Cardiac muscle cell (in vitro differentiated cells and primary cell): ENCODE measurements around the gene AP1S1. TPM values are rescaled to one million over a fixed set of nuclear protein-coding genes. Genes with fewer than 3 reads are reported as not detected.
A peak's percentile ranks its signal among the peaks of the same experiment; 100 is the strongest.
"Not testable (repeated sequence)": the region's sequence is repeated elsewhere in the genome, so short reads cannot be mapped to it uniquely, and the experiment has no call there.

Source experiments
- DNase-seq, 2 donors: peaks; one replicate each; pipeline versions ENCODE4 v3.0.0 to v3.0.0-alpha.2; 2010 to 2017; ENCODE audit warnings: low read depth in 1 of 2, low spot score in 1 of 2
- H3K27ac ChIP-seq: fragments of 200-600 bp; sonication (generic); 2 replicates; pipeline ENCODE4 v1.5.1; 2016
- H3K27me3 ChIP-seq: fragments of 200-600 bp; sonication (generic); 2 replicates; pipeline ENCODE4 v1.6.0; 2016; ENCODE audit warnings: control low read depth
- H3K36me3 ChIP-seq: fragments of 200-600 bp; sonication (generic); 2 replicates; pipeline ENCODE4 v1.5.1; 2016; ENCODE audit warnings: control low read depth
- H3K4me1 ChIP-seq: fragments of 200-600 bp; sonication (generic); 2 replicates; pipeline ENCODE4 v1.8.1; 2017; ENCODE audit warnings: low read depth, mild to moderate bottlenecking, mixed run types
- H3K4me3 ChIP-seq: fragments of 200-600 bp; sonication (generic); 2 replicates; pipeline ENCODE4 v1.5.1; 2016; ENCODE audit warnings: mild to moderate bottlenecking
- H3K9me3 ChIP-seq: fragments of 200-600 bp; sonication (generic); 2 replicates; pipeline ENCODE4 v1.5.1; 2017; ENCODE audit warnings: low read depth, mild to moderate bottlenecking, control low read depth
- CTCF ChIP-seq: IDR thresholded peaks from 2 replicates; pipeline ENCODE4 v1.5.1; 2012; ENCODE audit warnings: low read depth, mild to moderate bottlenecking, low read length
- polyA plus RNA-seq: library from polyadenylated mRNA; unstranded; fragments of >200 nt; fragmentation: Nextera tagmentation; extraction: Ambion mirVana; gene quantifications from 2 replicates; pipeline ENCODE4 v1.2.1, GENCODE V29; 2016
- total RNA-seq: library from RNA; depleted of rRNA; stranded (reverse); fragments of >200 nt; gene quantifications from 2 replicates; pipeline ENCODE4 v1.2.3, GENCODE V29; 2016

Gene AP1S1
- total and polyA plus RNA-seq, 2 experiments from 2014 or later = 10.1 to 51.5 TPM

- peaks cover 44% of the 10 kb centered on the region for H3K27me3 ChIP-seq
- H3K27ac ChIP-seq = no peak overlapping the region
- H3K36me3 ChIP-seq = no peaks in the 10 kb centered on the region
- H3K9me3 ChIP-seq = no peaks in the 10 kb centered on the region
- no peak for DNase-seq
- no peak for TF ChIP-seq CTCF
- H3K4me3 ChIP-seq = no peak overlapping the region
- H3K4me1 ChIP-seq = no peaks in the 10 kb centered on the region
These were observed 46.2 kb downstream of the AP1S1 start for GRCh38 chr7:101200504-101200861.

- no peak for TF ChIP-seq CTCF
These were observed 46.8 kb downstream of the AP1S1 start, which contains the start of gene MOGAT3 for GRCh38 chr7:101200862-101201599. MOGAT3 (minus strand) TSS chr7:101201036; CDS start chr7:101200854, 182 bp downstream.

DNA sequence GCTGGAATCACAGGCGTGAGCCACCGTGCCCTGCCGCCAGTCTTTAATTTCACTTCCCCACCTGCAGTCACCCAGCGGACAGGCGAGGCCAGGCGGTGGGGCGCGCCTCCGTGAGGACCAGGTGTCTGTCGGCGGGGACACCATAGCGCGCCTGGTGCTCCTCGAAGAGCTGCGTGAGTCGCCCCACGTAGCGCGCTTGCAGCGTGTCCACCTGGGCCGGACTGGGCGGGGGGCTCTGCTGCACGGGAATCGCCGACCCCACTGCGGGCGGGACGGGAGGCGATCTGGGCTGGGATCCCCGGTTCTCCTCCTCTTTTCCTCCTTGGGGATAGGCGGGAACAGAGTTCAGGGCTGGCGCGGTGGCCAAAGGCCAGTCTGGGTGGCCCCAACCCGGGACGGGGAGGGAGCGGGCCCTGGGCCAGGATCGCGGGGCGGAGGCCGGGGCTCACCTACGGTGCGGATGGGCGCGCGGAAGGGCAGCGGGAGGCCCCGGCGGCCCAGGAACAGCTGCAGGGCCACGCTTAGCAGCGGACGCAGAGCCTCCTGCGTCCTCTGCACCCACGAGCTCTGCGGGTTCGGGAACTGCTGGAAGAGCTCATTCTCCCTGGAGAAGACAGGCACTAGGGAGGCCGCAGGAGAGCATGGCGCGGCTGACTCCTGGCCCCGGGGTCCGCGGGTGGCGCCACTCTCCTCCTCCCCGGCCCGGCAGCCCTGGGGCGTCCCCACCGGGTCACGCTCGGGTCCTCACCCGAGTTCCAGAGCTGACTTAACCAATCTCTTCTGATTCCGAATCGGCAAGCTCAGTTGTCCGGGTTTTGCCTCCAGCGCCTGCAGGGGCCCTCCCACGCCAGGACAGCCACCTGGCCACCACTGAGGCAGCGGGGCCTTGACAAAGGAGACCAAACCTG lies 47.7 kb downstream of the AP1S1 start:
- Histone ChIP-seq H3K27me3 (peaks cover 44% of the 10 kb centered on the region), H3K9me3 (no peaks in the 10 kb centered on the region), H3K27ac (no peak overlapping the region), H3K4me3 (no peak overlapping the region), H3K4me1 (no peaks in the 10 kb centered on the region), H3K36me3 (no peaks in the 10 kb centered on the region)
- DNase-seq = peak in 1 of 2 donors; percentile 21
- no peak for TF ChIP-seq CTCF

More at GRCh38 chr7:101200862-101201599, 46.8 kb downstream of the AP1S1 start, which contains the start of gene MOGAT3:
- H3K4me1 ChIP-seq = no peaks in the 10 kb centered on the region
- H3K4me3 ChIP-seq = no peak within 1 kb of the TSS
- no peaks in the 10 kb centered on the region for H3K36me3 ChIP-seq
- no peak within 1 kb of the TSS for H3K27ac ChIP-seq
- DNase-seq = no peak
- H3K9me3 ChIP-seq = no peaks in the 10 kb centered on the region
- peaks cover 44% of the 10 kb centered on the region for H3K27me3 ChIP-seq

GRCh38 chr7:101202603-101202918 lies 48.3 kb downstream of the AP1S1 start:
- Histone ChIP-seq H3K27me3 (peaks cover 44% of the 10 kb centered on the region), H3K36me3 (no peaks in the 10 kb centered on the region), H3K9me3 (no peaks in the 10 kb centered on the region), H3K27ac (no peak overlapping the region), H3K4me1 (no peaks in the 10 kb centered on the region), H3K4me3 (no peak overlapping the region)
- TF ChIP-seq CTCF = no peak
- no peak for DNase-seq

DNA sequence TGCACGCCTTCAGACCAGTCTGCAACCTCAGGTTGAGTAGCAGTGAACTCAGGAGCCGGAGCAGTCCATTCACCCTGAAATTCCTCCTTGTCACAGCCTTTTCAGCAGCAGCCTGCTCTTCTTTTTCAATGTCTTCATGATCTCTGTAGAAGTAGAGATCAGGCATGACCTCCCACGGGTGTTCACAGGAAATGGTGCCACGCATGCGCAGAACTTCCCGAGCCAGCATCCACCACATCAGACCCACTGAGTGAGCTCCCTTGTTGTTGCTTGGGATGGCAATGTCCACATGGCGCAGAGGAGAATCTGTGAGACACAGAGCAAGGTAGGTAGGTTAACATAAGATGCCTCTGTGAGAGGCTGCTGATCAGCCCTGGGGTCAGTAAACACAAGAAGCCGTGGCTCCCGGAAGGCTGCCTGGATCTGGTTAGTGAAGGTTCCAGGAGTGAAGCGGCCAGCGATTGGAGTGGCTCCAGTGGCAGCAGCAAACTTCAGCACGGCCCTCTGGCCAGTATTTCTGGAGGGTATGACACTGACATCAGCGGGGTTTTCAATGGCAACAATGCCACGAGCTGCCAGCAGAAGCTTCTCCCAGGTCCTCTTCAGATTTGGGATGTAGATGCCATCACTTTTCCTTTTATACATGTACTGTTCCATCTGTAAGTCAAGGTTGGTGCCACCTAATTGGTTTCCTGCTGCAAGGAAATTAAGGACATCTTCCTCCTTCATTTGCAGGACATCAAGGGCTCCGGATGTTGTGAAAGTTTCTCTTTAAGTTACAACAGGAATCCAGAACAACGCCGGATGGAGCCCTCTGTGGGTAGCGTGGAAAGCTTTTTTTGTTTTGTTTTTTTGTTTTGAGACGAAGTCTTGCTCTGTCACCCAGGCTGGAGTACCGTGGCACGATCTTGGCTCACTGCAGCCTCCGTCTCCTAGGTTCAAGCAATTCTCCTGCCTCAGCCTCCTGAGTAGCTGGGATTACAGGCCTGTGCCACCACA lies 49.8 kb downstream of the AP1S1 start:
- H3K36me3 ChIP-seq, H3K4me3 ChIP-seq, H3K27ac ChIP-seq, H3K9me3 ChIP-seq, H3K4me1 ChIP-seq: not testable (repeated sequence)
- peak in 1 of 2 donors; percentile 48 for DNase-seq
- H3K27me3 ChIP-seq = peaks cover 44% of the 10 kb centered on the region
- peak; percentile 8 for TF ChIP-seq CTCF
